ENCODE measurements around the gene ASRGL1. TPM values are rescaled to one million over a fixed set of nuclear protein-coding genes. Genes with fewer than 3 reads are reported as not detected.
A peak's percentile ranks its signal among the peaks of the same experiment; 100 is the strongest.

The ASRGL1 gene
- total and polyA plus RNA-seq, 3 experiments from 2014 or later: 2.7 to 6.5 (median 6.1) TPM

DNA sequence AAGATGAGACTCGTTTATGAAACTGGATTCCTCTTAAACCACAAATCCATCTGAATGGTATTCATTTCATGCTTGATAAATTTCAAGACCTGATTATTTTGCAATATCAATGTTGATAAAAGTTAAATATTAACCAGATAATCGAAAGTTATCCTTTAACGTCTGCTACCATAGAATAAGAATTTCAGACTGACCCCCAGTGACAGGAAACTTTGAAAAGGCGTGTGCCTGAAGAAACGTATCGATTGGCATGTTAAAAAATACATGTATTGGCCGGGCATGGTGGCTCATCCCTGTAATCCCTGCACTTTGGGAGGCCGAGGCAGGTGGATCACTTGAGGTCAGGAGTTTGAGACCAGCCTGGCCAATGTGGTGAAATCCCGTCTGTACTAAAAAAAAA is 95.4 kb downstream of the ASRGL1 start:
- CTCF ChIA-PET: interaction anchor here (0.6 to 2.0 kb wide), 2 partner anchors 8 to 1186 kb away, joined by 3 to 8 read pairs; no protein-coding TSS in a partner anchor
- H3K4me1 Mint-ChIP-seq: peaks cover 31 to 45% (median 41%) of the 10 kb centered on the region in 3 donors
- Histone ChIP-seq H3K4me1 (ENCODE audit: insufficient read depth, low read length) (peaks cover 9% of the 10 kb centered on the region), H3K9me3 (ENCODE audit: low read length) (no peaks in the 10 kb centered on the region), H3K27me3 (ENCODE audit: insufficient read depth, low read length, poor library complexity, severe bottlenecking) (no peaks in the 10 kb centered on the region), H3K4me3 (ENCODE audit: low read length) (no peak overlapping the region), H3K27ac (ENCODE audit: low read depth, low read length) (no peak overlapping the region), H3K36me3 (ENCODE audit: insufficient read depth, low read length) (no peaks in the 10 kb centered on the region)
- DNase-seq: no peak
- H3K4me3 Mint-ChIP-seq: no peak overlapping the region
- POLR2A ChIA-PET: no interaction called here
- H3K27me3 Mint-ChIP-seq: no peaks in the 10 kb centered on the region
- no peak overlapping the region for H3K27ac Mint-ChIP-seq
- no peaks in the 10 kb centered on the region for H3K9me3 Mint-ChIP-seq
- no peaks in the 10 kb centered on the region for H3K36me3 Mint-ChIP-seq

DNA sequence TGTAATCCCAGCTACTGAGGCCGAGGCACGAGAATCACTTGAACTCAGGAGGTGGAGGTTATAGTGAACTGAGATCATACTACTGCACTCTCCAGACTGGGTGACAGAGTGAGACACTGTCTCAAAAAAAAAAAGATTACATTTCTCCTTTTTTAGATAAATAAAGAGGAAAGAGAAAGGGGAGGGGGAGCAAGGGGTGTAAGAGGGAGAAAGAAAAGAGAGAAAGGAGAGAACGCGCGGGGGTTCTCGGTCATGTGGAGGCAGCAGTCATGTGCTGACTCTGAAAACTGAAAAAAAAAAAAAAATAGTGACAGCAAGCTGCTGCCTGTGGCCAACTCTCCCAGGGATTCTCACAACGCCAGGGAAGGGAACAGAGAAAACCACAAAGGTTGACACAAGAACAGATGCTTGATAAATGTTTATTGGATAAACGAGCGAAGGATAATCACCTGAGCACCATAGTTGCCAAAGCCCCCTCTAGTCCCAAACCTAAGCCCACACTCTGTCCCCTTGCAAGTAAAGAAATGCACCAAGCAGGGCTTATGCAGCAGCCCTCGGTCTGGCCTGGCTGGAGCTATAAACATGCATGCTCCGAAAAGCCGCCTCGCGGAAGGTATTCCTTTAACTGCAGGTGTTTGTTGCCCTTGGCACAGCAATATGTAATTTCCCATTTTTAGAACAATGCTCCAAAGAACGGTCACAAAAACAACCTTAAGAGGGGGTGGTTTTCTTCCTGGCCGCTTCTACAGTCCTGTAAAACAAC is 96.1 kb downstream of the ASRGL1 start:
- no peak overlapping the region for H3K4me3 ChIP-seq (ENCODE audit: low read length)
- H3K4me1 ChIP-seq (ENCODE audit: insufficient read depth, low read length): peaks cover 5% of the 10 kb centered on the region
- Mint-ChIP-seq H3K4me3 (no peak overlapping the region), H3K4me1 (peaks cover 28 to 42% (median 37%) of the 10 kb centered on the region in 3 donors), H3K27ac (no peak overlapping the region), H3K36me3 (no peaks in the 10 kb centered on the region), H3K9me3 (no peaks in the 10 kb centered on the region), H3K27me3 (no peaks in the 10 kb centered on the region)
- ChIA-PET POLR2A (no interaction called here), CTCF (interaction anchor here (0.6 to 2.0 kb wide), 2 partner anchors 9 to 1186 kb away, joined by 3 to 8 read pairs; no protein-coding TSS in a partner anchor)
- no peaks in the 10 kb centered on the region for H3K36me3 ChIP-seq (ENCODE audit: insufficient read depth, low read length)
- no peak overlapping the region for H3K27ac ChIP-seq (ENCODE audit: low read depth, low read length)
- H3K27me3 ChIP-seq (ENCODE audit: insufficient read depth, low read length, poor library complexity, severe bottlenecking): no peaks in the 10 kb centered on the region
- no peaks in the 10 kb centered on the region for H3K9me3 ChIP-seq (ENCODE audit: low read length)
- DNase-seq: no peak

DNA sequence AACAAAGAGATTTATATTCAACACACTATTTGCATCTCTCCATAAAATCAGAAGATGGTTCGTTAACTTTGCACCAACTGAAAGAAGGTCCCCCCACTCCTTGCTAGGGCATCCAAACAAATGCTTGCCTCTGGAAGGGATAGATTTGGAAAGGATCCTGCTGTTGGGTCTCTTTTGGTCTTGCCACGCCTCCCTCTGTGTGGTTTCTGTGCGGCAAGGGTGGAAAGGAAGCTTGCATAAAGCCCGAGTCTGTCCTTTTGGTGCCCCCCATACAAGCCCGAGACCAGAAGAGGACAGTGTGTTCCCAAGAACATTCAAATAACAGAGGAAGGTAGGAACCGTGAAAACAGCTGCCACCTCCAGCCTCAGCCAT is 96.6 kb downstream of the ASRGL1 start:
- Mint-ChIP-seq H3K4me1 (peaks cover 23 to 38% (median 32%) of the 10 kb centered on the region in 3 donors), H3K27ac (peak overlapping the region in 2 of 8 donors; percentile 11 to 38), H3K4me3 (peak overlapping the region in 1 of 7 donors; percentile 13), H3K27me3 (no peaks in the 10 kb centered on the region), H3K9me3 (no peaks in the 10 kb centered on the region), H3K36me3 (peaks cover 0 to 2% (median 0%) of the 10 kb centered on the region in 3 donors)
- DNase-seq: no peak
- no peak overlapping the region for H3K4me3 ChIP-seq (ENCODE audit: low read length)
- peaks cover 5% of the 10 kb centered on the region for H3K4me1 ChIP-seq (ENCODE audit: insufficient read depth, low read length)
- H3K9me3 ChIP-seq (ENCODE audit: low read length): no peaks in the 10 kb centered on the region
- POLR2A ChIA-PET: no interaction called here
- no peaks in the 10 kb centered on the region for H3K27me3 ChIP-seq (ENCODE audit: insufficient read depth, low read length, poor library complexity, severe bottlenecking)
- CTCF ChIA-PET: interaction anchor here (2.0 kb wide), 1 partner anchor 9 kb away, joined by 8 read pairs; no protein-coding TSS in a partner anchor
- H3K27ac ChIP-seq (ENCODE audit: low read depth, low read length): no peak overlapping the region
- no peaks in the 10 kb centered on the region for H3K36me3 ChIP-seq (ENCODE audit: insufficient read depth, low read length)

DNA sequence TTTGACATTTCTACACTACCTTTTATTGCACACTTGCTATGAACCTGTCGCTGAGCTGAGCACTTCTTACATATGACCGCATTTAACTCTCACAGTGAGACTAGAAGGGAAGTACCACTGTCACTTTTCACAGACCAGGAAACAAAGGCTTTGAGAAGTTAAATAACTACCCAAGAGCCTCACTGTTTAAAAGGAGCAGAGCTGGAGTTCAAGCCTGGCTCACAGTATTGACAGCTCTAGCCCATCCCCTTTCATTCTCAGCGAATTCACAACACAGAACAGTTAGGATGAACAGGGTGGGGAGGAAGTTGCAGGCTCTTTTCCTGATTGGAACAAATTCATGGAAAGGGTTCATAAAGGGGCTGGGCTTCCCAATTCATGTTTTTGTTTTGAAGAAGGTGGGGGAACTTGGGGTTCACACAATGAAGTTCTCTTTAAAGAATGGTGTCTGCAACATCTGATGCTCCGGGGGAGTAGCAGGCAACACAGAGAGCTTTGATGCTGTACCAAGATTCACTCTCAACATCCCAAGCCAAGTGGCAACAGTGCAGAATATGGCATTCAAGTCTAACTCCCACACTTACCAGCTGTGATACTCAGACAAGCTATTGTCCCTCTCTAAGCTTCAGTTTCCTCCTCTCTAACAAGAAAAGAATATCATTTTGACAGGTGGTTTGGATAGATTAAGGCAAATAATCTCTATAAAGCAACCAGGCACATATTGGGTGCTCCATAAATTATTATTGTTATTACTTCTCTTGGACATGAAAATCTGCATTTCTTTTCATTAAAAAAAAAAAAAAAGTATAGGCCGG is 98.8 kb downstream of the ASRGL1 start:
- Mint-ChIP-seq H3K4me3 (no peak overlapping the region), H3K4me1 (peaks cover 8 to 23% (median 18%) of the 10 kb centered on the region in 3 donors), H3K27me3 (no peaks in the 10 kb centered on the region), H3K9me3 (no peaks in the 10 kb centered on the region), H3K27ac (peak overlapping the region in 3 of 8 donors; percentile 37 to 51 (median 44)), H3K36me3 (peaks cover 0 to 2% (median 0%) of the 10 kb centered on the region in 3 donors)
- ChIA-PET CTCF (interaction anchor here (1.0 to 2.2 kb wide), 4 partner anchors 11 to 107 kb away, joined by 3 to 12 read pairs (median 4); no protein-coding TSS in a partner anchor), POLR2A (no interaction called here)
- Histone ChIP-seq H3K27ac (ENCODE audit: low read depth, low read length) (no peak overlapping the region), H3K4me1 (ENCODE audit: insufficient read depth, low read length) (peaks cover 5% of the 10 kb centered on the region), H3K36me3 (ENCODE audit: insufficient read depth, low read length) (no peaks in the 10 kb centered on the region), H3K27me3 (ENCODE audit: insufficient read depth, low read length, poor library complexity, severe bottlenecking) (no peaks in the 10 kb centered on the region), H3K4me3 (ENCODE audit: low read length) (no peak overlapping the region), H3K9me3 (ENCODE audit: low read length) (no peaks in the 10 kb centered on the region)
- no peak for DNase-seq

DNA sequence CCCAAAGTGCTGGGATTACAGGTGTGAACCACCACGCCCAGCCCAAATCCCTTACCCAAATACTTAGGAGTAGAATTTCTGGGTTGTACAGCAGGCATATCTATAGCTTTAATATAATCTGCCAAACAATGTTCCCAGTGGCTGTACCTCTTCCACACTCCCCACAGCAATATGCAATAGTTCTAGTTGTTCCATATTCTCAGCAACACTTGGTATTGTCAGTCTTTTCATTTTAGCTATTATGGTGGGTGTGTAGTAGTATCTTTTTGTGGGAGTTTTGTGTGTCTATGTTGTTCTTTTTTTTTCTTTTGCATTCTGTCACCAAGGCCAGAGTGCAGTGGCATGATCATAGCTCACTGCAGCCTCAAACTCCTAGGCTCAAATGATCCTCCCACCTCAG is 100.4 kb downstream of the ASRGL1 start:
- H3K4me3 ChIP-seq (ENCODE audit: low read length): no peak overlapping the region
- no peaks in the 10 kb centered on the region for H3K36me3 ChIP-seq (ENCODE audit: insufficient read depth, low read length)
- DNase-seq: no peak
- H3K27me3 Mint-ChIP-seq: no peaks in the 10 kb centered on the region
- CTCF ChIA-PET: interaction anchor here (2.0 kb wide), 1 partner anchor 43 kb away, joined by 6 read pairs; no protein-coding TSS in a partner anchor
- POLR2A ChIA-PET: no interaction called here
- peaks cover 5% of the 10 kb centered on the region for H3K4me1 ChIP-seq (ENCODE audit: insufficient read depth, low read length)
- no peak overlapping the region for H3K27ac Mint-ChIP-seq
- peaks cover 0 to 2% (median 0%) of the 10 kb centered on the region in 3 donors for H3K36me3 Mint-ChIP-seq
- H3K4me3 Mint-ChIP-seq: no peak overlapping the region
- peaks cover 4 to 15% (median 12%) of the 10 kb centered on the region in 3 donors for H3K4me1 Mint-ChIP-seq
- no peaks in the 10 kb centered on the region for H3K9me3 ChIP-seq (ENCODE audit: low read length)
- H3K27me3 ChIP-seq (ENCODE audit: insufficient read depth, low read length, poor library complexity, severe bottlenecking): no peaks in the 10 kb centered on the region
- no peaks in the 10 kb centered on the region for H3K9me3 Mint-ChIP-seq
- H3K27ac ChIP-seq (ENCODE audit: low read depth, low read length): no peak overlapping the region

DNA sequence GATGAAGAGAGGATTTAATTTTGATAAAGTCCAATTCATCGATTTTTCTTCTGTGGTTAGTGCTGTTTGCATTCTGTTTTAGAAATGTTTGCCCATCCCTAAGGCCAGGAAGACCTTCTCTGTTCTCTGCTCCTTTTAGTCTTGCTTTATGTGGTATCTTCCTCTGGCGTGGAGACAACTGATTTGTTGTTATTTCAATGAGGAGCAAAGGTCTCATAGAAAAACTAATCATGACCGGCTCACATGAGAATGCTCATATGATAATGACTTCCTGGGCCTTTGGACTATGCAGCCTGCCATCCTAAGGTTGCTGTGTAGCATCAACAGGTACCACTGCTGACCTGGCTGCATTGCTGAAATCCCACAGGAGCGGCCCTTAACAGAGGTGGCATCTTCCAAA is 101.4 kb downstream of the ASRGL1 start:
- no peak overlapping the region for H3K27ac ChIP-seq (ENCODE audit: low read depth, low read length)
- peak overlapping the region in 1 of 8 donors; percentile 3 for H3K27ac Mint-ChIP-seq
- CTCF ChIA-PET: no interaction called here
- H3K36me3 Mint-ChIP-seq: peaks cover 0 to 2% (median 0%) of the 10 kb centered on the region in 3 donors
- peaks cover 5% of the 10 kb centered on the region for H3K4me1 ChIP-seq (ENCODE audit: insufficient read depth, low read length)
- no peak overlapping the region for H3K4me3 Mint-ChIP-seq
- H3K36me3 ChIP-seq (ENCODE audit: insufficient read depth, low read length): no peaks in the 10 kb centered on the region
- no peak overlapping the region for H3K4me3 ChIP-seq (ENCODE audit: low read length)
- H3K9me3 ChIP-seq (ENCODE audit: low read length): no peaks in the 10 kb centered on the region
- POLR2A ChIA-PET: interaction anchor here (0.7 kb wide), 1 partner anchor 214 kb away, joined by 8 read pairs; the partner anchor contains the start of gene INTS5
- H3K4me1 Mint-ChIP-seq: peaks cover 4 to 15% (median 12%) of the 10 kb centered on the region in 3 donors
- H3K9me3 Mint-ChIP-seq: no peaks in the 10 kb centered on the region
- no peaks in the 10 kb centered on the region for H3K27me3 Mint-ChIP-seq
- DNase-seq: no peak
- H3K27me3 ChIP-seq (ENCODE audit: insufficient read depth, low read length, poor library complexity, severe bottlenecking): no peaks in the 10 kb centered on the region

DNA sequence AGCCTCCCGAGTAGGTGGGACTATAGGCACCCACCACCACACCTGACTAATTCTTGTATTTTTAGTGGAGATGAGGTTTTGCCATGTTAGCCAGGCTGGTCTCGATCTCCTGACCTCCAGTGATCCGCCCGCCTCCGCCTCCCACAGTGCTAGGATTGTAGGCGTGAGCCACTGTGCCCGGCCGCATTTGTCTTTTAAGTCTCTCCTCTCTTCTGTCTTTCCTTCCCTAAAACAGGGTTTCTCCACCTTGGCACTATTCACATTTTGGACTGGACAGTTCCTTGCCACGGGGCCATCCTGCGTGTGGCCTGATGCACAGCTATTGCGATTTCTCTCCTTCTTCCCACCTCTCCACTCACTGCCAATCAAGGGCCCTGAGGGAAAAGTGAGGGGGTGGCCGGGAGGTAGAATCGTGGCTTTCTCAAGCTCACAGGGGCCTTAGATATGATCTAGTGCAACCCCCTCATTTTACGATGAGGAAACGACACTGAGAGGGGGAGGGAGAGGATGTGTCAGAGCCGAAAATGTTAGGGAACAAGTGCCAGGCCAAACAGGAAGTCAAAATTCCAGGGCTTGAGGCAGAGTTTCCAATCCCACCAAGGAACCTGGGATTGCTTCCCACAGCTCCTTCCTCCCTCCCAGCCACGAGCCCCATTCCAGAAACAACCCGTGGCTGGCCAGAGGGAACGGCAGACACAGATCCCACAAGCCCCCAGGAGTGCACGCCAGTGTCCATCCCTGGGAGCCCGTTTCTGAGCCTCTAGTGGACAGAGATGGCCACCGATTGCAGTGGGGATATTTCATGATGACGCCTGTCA is 102.7 kb downstream of the ASRGL1 start:
- no peak for DNase-seq
- no peak overlapping the region for H3K4me3 ChIP-seq (ENCODE audit: low read length)
- ChIA-PET POLR2A (no interaction called here), CTCF (no interaction called here)
- H3K27ac ChIP-seq (ENCODE audit: low read depth, low read length): no peak overlapping the region
- peaks cover 0 to 13% (median 7%) of the 10 kb centered on the region in 3 donors for H3K4me1 Mint-ChIP-seq
- peaks cover 9% of the 10 kb centered on the region for H3K4me1 ChIP-seq (ENCODE audit: insufficient read depth, low read length)
- H3K36me3 ChIP-seq (ENCODE audit: insufficient read depth, low read length): no peaks in the 10 kb centered on the region
- H3K9me3 ChIP-seq (ENCODE audit: low read length): no peaks in the 10 kb centered on the region
- peaks cover 0 to 2% (median 0%) of the 10 kb centered on the region in 3 donors for H3K36me3 Mint-ChIP-seq
- H3K27ac Mint-ChIP-seq: peak overlapping the region in 1 of 8 donors; percentile 57
- no peaks in the 10 kb centered on the region for H3K9me3 Mint-ChIP-seq
- peaks cover 2 to 6% of the 10 kb centered on the region in 2 donors for H3K27me3 Mint-ChIP-seq
- H3K27me3 ChIP-seq (ENCODE audit: insufficient read depth, low read length, poor library complexity, severe bottlenecking): no peaks in the 10 kb centered on the region
- H3K4me3 Mint-ChIP-seq: no peak overlapping the region

Data from CD8-positive, alpha-beta memory T cell (primary cell).